Esophagus squamous epithelium (tissue), 4 donors: ENCODE measurements around the gene LZTR1.

Experiments
- POLR2A ChIP-seq, 4 donors: fragments of 450-650 bp; IDR thresholded peaks; one replicate each; pipeline ENCODE4 v1.6.1; 2017; ENCODE audit warnings: antibody characterized with exemption in 4 of 4, mild to moderate bottlenecking in 4 of 4, moderate library complexity in 3 of 4
- TF ChIP-seq, protein P1 (sequence below), 6 experiments: fragments of 450-650 bp in 4 of 6; fragments of 200-600 bp in 2 of 6; sonication (generic) in 2 of 6; IDR thresholded peaks; one replicate each; pipeline ENCODE4 v1.5.1; 2016 to 2019; ENCODE audit warnings: antibody characterized with exemption in 6 of 6, mild to moderate bottlenecking in 4 of 6, moderate library complexity in 4 of 6

DNA sequence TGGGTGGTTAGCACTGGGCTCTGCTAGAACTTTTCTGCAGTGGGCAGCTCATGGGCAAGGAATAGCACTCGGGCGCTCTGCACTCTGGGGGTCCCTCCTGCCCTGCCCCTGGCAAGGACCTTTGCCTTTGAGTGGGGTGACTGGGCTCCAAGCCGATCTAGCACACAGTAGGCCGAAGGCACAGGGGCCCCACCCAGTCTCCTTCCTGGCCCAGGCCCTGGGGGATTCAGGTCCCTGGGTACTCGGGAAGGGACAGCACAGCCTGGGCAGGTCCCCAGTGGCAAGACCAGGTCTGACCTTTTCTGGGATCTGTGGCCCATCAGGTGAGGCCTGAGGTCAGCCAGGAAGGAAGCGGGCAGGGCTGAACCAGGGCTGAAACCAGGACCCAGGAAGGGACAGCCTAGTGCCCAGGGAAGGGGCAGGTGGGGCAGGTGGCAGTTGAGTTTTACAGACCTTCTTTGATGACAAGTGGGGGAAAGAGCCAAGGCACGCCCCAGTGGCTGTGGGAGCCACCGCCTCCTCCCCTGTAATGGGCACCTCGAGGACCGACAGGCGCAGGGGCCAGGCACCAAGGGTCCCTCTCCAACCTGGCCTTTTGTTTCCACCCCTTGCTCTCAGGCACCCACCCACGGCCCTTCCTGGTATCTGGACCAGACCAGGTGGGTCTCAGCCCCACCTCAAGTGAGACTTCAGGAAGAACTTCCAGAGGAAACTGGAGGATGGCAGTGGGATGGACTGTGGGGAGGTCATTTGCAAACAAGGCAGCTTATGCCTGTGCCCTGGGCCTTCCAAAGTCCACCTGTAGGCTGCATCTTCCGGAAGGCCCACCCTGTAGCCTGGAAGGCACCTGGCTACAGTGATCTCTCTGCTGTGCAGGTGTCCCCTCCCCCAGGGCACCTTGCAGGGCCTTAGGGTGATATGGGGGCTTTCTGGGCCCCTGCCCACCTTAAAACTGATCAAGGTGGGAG is 15.9 kb upstream of the LZTR1 start:
- no peak for TF ChIP-seq POLR2A (IDR thresholded peaks at IDR 0.05)
- TF ChIP-seq, protein P1, sequence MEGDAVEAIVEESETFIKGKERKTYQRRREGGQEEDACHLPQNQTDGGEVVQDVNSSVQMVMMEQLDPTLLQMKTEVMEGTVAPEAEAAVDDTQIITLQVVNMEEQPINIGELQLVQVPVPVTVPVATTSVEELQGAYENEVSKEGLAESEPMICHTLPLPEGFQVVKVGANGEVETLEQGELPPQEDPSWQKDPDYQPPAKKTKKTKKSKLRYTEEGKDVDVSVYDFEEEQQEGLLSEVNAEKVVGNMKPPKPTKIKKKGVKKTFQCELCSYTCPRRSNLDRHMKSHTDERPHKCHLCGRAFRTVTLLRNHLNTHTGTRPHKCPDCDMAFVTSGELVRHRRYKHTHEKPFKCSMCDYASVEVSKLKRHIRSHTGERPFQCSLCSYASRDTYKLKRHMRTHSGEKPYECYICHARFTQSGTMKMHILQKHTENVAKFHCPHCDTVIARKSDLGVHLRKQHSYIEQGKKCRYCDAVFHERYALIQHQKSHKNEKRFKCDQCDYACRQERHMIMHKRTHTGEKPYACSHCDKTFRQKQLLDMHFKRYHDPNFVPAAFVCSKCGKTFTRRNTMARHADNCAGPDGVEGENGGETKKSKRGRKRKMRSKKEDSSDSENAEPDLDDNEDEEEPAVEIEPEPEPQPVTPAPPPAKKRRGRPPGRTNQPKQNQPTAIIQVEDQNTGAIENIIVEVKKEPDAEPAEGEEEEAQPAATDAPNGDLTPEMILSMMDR (IDR thresholded peaks at IDR 0.05) = no peak
